Caco-2 (cell line): ENCODE measurements around the gene ANKRD28. TPM values are rescaled to one million over a fixed set of nuclear protein-coding genes. Genes with fewer than 3 reads are reported as not detected.

Experiments
- BruUV-seq: library from RNA; stranded (reverse); fragments of 400-500 nt; replicated peaks from 2 replicates; lab custom pipeline; 2021; lab: Mats Ljungman, UMichigan
- CTCF ChIA-PET: fragments of 300-600 bp; sonication (Branson Sonifier 250); formaldehyde crosslinking; loops from one replicate; lab custom pipeline; 2022; ENCODE audit warnings: antibody characterized with exemption; lab: Charles Lee
- POLR2A ChIA-PET: fragments of 300-600 bp; sonication (Branson Sonifier 250); formaldehyde crosslinking; loops from one replicate; lab custom pipeline; 2022; ENCODE audit warnings: antibody characterized with exemption; lab: Charles Lee
- DNase-seq, 2 experiments: peaks; one replicate each; pipeline versions ENCODE4 v3.0.0 to v3.0.0-alpha.2; 2020 to 2022
- H3K27me3 ChIP-seq: replicated peaks from 2 replicates; pipeline ENCODE4 v1.6.0; 2011; ENCODE audit warnings: low read length; ENCODE audit not compliant: control insufficient read depth, insufficient read depth
- H3K36me3 ChIP-seq: 2 replicates; pipeline ENCODE4 v1.5.1; 2011; ENCODE audit warnings: low read length; ENCODE audit not compliant: control insufficient read depth, insufficient read depth
- H3K4me1 ChIP-seq: fragments of 250-450 bp; sonication (Bioruptor Pico); 2 replicates; pipeline ENCODE4 v1.5.1; 2020; ENCODE audit warnings: mild to moderate bottlenecking
- H3K4me3 ChIP-seq: 2 replicates; pipeline ENCODE4 v1.5.1; 2011; ENCODE audit warnings: low read depth, mild to moderate bottlenecking, control low read depth, low read length
- H3K9me3 ChIP-seq: fragments of 250-450 bp; sonication (Bioruptor Pico); 2 replicates; pipeline ENCODE4 v1.5.1; 2020; ENCODE audit warnings: mild to moderate bottlenecking, moderate library complexity
- H3K27ac Mint-ChIP-seq: one replicate; pipeline ENCODE4 v1.8.0; 2022; ENCODE audit warnings: mixed read lengths; ENCODE audit not compliant: unreplicated experiment
- H3K27me3 Mint-ChIP-seq: one replicate; pipeline ENCODE4 v1.8.0; 2022; ENCODE audit warnings: mixed read lengths; ENCODE audit not compliant: insufficient read depth, unreplicated experiment
- H3K36me3 Mint-ChIP-seq: one replicate; pipeline ENCODE4 v1.8.0; 2022; ENCODE audit warnings: mild to moderate bottlenecking, mixed read lengths; ENCODE audit not compliant: insufficient read depth, unreplicated experiment
- H3K4me1 Mint-ChIP-seq: one replicate; pipeline ENCODE4 v1.8.0; 2022; ENCODE audit warnings: low read depth, mixed read lengths; ENCODE audit not compliant: unreplicated experiment
- H3K4me3 Mint-ChIP-seq: one replicate; pipeline ENCODE4 v1.8.0; 2022; ENCODE audit warnings: mild to moderate bottlenecking, moderate library complexity, mixed read lengths; ENCODE audit not compliant: unreplicated experiment
- H3K9me3 Mint-ChIP-seq: one replicate; pipeline ENCODE4 v1.8.0; 2022; ENCODE audit warnings: mixed read lengths; ENCODE audit not compliant: unreplicated experiment
- intact Hi-C: fragments of 100-400 bp; cut with micrococcal nuclease; formaldehyde crosslinking; loops from one replicate; pipeline ENCODE4 v1.10.0; 2022; ENCODE audit not compliant: unreplicated experiment
- total RNA-seq: library from RNA; stranded (reverse); gene quantifications from 2 replicates; pipeline ENCODE4 v1.2.3, GENCODE V29; 2022
- TF ChIP-seq, protein P1 (sequence below), 2 experiments: fragments of 200-600 bp in 1 of 2; IDR thresholded peaks; 1 replicate in 1 of 2; 2 replicates in 1 of 2; pipeline versions ENCODE4 v1.5.1 to v1.8.0; 2011 to 2022; ENCODE audit warnings: antibody characterized with exemption in 1 of 2, control low read depth in 1 of 2, inconsistent platforms in 1 of 2, low read depth in 1 of 2, low read length in 1 of 2, mild to moderate bottlenecking in 1 of 2, moderate library complexity in 1 of 2; ENCODE audit not compliant: insufficient read depth in 1 of 2, severe bottlenecking in 1 of 2, unreplicated experiment in 1 of 2

Gene ANKRD28
- total RNA-seq, 1 experiment from 2014 or later: 37.2 TPM

DNA sequence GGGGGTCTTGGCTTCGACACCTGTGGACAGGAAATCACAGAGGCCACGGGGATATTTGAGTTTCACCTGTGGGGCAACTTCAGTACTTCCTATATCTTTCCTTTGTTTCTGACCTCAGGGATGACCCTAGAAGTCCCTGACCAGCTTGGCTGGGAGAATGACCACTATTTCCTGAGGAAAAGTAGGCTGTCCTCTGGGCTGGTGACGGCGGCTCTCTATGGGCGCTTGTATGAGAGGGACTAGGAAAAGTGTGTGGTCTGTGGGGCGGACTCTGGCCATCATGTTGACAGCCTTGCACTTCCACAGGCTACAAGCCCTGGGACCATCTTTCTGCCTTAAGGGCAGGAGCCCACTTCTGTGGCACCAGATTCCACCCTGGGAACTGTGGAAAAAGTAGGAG, 152.5 kb downstream of the ANKRD28 start:
- TF ChIP-seq, protein P1, sequence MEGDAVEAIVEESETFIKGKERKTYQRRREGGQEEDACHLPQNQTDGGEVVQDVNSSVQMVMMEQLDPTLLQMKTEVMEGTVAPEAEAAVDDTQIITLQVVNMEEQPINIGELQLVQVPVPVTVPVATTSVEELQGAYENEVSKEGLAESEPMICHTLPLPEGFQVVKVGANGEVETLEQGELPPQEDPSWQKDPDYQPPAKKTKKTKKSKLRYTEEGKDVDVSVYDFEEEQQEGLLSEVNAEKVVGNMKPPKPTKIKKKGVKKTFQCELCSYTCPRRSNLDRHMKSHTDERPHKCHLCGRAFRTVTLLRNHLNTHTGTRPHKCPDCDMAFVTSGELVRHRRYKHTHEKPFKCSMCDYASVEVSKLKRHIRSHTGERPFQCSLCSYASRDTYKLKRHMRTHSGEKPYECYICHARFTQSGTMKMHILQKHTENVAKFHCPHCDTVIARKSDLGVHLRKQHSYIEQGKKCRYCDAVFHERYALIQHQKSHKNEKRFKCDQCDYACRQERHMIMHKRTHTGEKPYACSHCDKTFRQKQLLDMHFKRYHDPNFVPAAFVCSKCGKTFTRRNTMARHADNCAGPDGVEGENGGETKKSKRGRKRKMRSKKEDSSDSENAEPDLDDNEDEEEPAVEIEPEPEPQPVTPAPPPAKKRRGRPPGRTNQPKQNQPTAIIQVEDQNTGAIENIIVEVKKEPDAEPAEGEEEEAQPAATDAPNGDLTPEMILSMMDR (IDR thresholded peaks at IDR 0.05; ENCODE audit: insufficient read depth in 1 of 2, low read depth in 1 of 2, low read length in 1 of 2, severe bottlenecking in 1 of 2, unreplicated experiment in 1 of 2): no peak
- POLR2A ChIA-PET: no interaction called here
- no TSS peak for BruUV-seq
- Histone ChIP-seq H3K9me3 (no peaks in the 10 kb centered on the region), H3K4me1 (no peaks in the 10 kb centered on the region), H3K27me3 (no peaks in the 10 kb centered on the region), H3K36me3 (no peaks in the 10 kb centered on the region), H3K4me3 (no peak overlapping the region)
- intact Hi-C loops: no loop called here
- peaks cover 8% of the 10 kb centered on the region for H3K4me1 Mint-ChIP-seq
- peaks cover 6% of the 10 kb centered on the region for H3K36me3 Mint-ChIP-seq
- DNase-seq: no peak
- H3K4me3 Mint-ChIP-seq: no peak overlapping the region
- no peaks in the 10 kb centered on the region for H3K9me3 Mint-ChIP-seq
- no peaks in the 10 kb centered on the region for H3K27me3 Mint-ChIP-seq
- H3K27ac Mint-ChIP-seq: no peak overlapping the region
- CTCF ChIA-PET: no interaction called here

DNA sequence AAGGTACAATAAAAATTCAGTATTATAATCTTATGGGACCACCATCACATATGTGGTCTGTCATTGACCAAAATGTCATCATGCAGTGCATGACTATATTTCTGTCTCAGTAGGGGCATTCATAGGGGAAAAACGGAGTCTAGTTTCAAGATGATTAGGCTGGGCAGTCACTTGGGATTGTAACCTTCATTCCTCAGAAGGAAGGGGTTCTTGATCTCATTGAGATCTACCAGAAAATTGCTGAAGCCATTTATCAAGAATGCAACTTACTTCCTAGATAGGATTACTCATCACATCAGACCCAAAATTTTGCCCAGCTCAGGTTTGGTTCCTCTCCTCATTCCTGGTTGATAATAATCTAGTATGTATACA, 158.9 kb downstream of the ANKRD28 start:
- H3K4me3 Mint-ChIP-seq: no peak overlapping the region
- H3K4me3 ChIP-seq: no peak overlapping the region
- no peaks in the 10 kb centered on the region for H3K9me3 Mint-ChIP-seq
- no peaks in the 10 kb centered on the region for H3K4me1 ChIP-seq
- intact Hi-C loops: no loop called here
- H3K27me3 Mint-ChIP-seq: no peaks in the 10 kb centered on the region
- H3K36me3 Mint-ChIP-seq: peaks cover 6% of the 10 kb centered on the region
- no peaks in the 10 kb centered on the region for H3K9me3 ChIP-seq
- H3K4me1 Mint-ChIP-seq: no peaks in the 10 kb centered on the region
- TF ChIP-seq, protein P1 (IDR thresholded peaks at IDR 0.05; ENCODE audit: insufficient read depth in 1 of 2, low read depth in 1 of 2, low read length in 1 of 2, severe bottlenecking in 1 of 2, unreplicated experiment in 1 of 2): no peak
- no peaks in the 10 kb centered on the region for H3K36me3 ChIP-seq
- CTCF ChIA-PET: no interaction called here
- no peak overlapping the region for H3K27ac Mint-ChIP-seq
- DNase-seq: no peak
- no TSS peak for BruUV-seq
- POLR2A ChIA-PET: no interaction called here
- no peaks in the 10 kb centered on the region for H3K27me3 ChIP-seq

DNA sequence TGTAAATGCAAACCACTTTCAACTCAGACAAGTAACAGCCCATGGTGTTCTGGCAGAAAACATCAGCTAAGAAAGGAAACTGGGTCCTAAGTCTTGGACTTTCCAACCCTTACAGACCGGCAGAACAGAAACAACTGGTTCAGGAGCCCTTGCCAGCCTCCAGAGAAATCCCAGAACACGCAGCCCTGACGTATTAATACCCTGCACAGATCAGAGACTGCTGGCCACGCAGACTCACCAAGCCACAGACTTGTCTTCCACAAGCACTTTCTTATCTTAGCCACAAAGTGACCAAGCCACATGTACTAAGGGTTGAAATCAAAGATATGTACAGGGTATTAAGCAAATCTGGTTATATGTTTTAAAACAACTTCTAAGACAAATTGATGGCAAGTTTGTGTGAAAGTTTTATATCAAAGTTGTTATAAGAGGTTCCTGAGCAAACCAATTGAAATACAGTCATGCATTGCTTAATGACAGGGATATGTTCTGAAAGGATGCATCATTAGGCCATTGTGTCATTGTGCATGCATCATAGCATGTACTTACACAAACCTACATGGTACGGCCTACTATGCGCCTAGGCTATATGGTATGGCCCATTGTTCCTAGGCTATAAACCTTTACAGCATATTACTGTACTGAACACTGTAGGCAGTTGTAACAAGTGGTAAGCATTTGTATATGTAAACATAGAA, 159.4 kb downstream of the ANKRD28 start:
- Mint-ChIP-seq H3K4me3 (no peak overlapping the region), H3K9me3 (no peaks in the 10 kb centered on the region), H3K27ac (no peak overlapping the region), H3K27me3 (no peaks in the 10 kb centered on the region), H3K4me1 (no peaks in the 10 kb centered on the region), H3K36me3 (peaks cover 6% of the 10 kb centered on the region)
- Histone ChIP-seq H3K27me3 (no peaks in the 10 kb centered on the region), H3K36me3 (no peaks in the 10 kb centered on the region), H3K4me3 (no peak overlapping the region), H3K4me1 (no peaks in the 10 kb centered on the region), H3K9me3 (no peaks in the 10 kb centered on the region)
- intact Hi-C loops: no loop called here
- TF ChIP-seq, protein P1 (IDR thresholded peaks at IDR 0.05; ENCODE audit: insufficient read depth in 1 of 2, low read depth in 1 of 2, low read length in 1 of 2, severe bottlenecking in 1 of 2, unreplicated experiment in 1 of 2): no peak
- CTCF ChIA-PET: no interaction called here
- BruUV-seq: no TSS peak
- POLR2A ChIA-PET: no interaction called here
- no peak for DNase-seq
